Effector memory CD4-positive, alpha-beta T cell (primary cell): ENCODE data around the gene NUBP2.
"Not testable (repeated sequence)": the region's sequence is repeated elsewhere in the genome, so short reads cannot be mapped to it uniquely, and the experiment has no call there.

Source experiments
- DNase-seq, 3 donors: peaks; one replicate each; pipeline ENCODE4 v3.0.0-alpha.2; 2020
- H3K27ac ChIP-seq: 2 replicates; pipeline ENCODE4 v1.7.0; 2013; ENCODE audit warnings: mild to moderate bottlenecking, low read length, moderate library complexity; ENCODE audit not compliant: insufficient read depth, poor library complexity, severe bottlenecking
- H3K27me3 ChIP-seq: replicated peaks from 2 replicates; pipeline ENCODE4 v1.7.0; 2013; ENCODE audit warnings: mild to moderate bottlenecking, low read length; ENCODE audit not compliant: insufficient read depth, control insufficient read depth, poor library complexity, severe bottlenecking
- H3K36me3 ChIP-seq: 2 replicates; pipeline ENCODE4 v1.7.0; 2013; ENCODE audit warnings: mild to moderate bottlenecking, low read length, moderate library complexity; ENCODE audit not compliant: control insufficient read depth, insufficient read depth
- H3K4me1 ChIP-seq: 2 replicates; pipeline ENCODE4 v1.7.0; 2013; ENCODE audit warnings: low read length, mild to moderate bottlenecking; ENCODE audit not compliant: control insufficient read depth, insufficient read depth, poor library complexity, severe bottlenecking
- H3K4me3 ChIP-seq: 2 replicates; pipeline ENCODE4 v1.7.0; 2013; ENCODE audit warnings: low read length, low read depth, mild to moderate bottlenecking; ENCODE audit not compliant: insufficient read depth, poor library complexity, severe bottlenecking
- H3K9me3 ChIP-seq: 2 replicates; pipeline ENCODE4 v1.7.0; 2013; ENCODE audit warnings: mild to moderate bottlenecking, low read length, moderate library complexity; ENCODE audit not compliant: control insufficient read depth

NUBP2 gene

GRCh38 chr16:1791256-1791942 is 8.6 kb downstream of the NUBP2 start:
- Histone ChIP-seq H3K4me1 (no peaks in the 10 kb centered on the region), H3K27me3 (no peaks in the 10 kb centered on the region), H3K27ac (no peak overlapping the region), H3K9me3 (no peaks in the 10 kb centered on the region), H3K4me3 (no peak overlapping the region), H3K36me3 (peaks cover 38% of the 10 kb centered on the region)
- DNase-seq: no peak

- Histone ChIP-seq H3K27me3 (no peaks in the 10 kb centered on the region), H3K4me3 (no peak overlapping the region), H3K9me3 (no peaks in the 10 kb centered on the region), H3K4me1 (no peaks in the 10 kb centered on the region), H3K36me3 (peaks cover 32% of the 10 kb centered on the region), H3K27ac (no peak overlapping the region)
- no peak for DNase-seq
These were observed 9.4 kb downstream of the NUBP2 start for GRCh38 chr16:1791943-1792812.

- H3K36me3 ChIP-seq: peaks cover 24% of the 10 kb centered on the region
- H3K27ac ChIP-seq: no peak overlapping the region
- H3K4me3 ChIP-seq: no peak overlapping the region
- no peaks in the 10 kb centered on the region for H3K27me3 ChIP-seq
- H3K9me3 ChIP-seq: no peaks in the 10 kb centered on the region
- H3K4me1 ChIP-seq: no peaks in the 10 kb centered on the region
- no peak for DNase-seq
These were observed 10.2 kb downstream of the NUBP2 start for GRCh38 chr16:1792836-1793577.

DNA sequence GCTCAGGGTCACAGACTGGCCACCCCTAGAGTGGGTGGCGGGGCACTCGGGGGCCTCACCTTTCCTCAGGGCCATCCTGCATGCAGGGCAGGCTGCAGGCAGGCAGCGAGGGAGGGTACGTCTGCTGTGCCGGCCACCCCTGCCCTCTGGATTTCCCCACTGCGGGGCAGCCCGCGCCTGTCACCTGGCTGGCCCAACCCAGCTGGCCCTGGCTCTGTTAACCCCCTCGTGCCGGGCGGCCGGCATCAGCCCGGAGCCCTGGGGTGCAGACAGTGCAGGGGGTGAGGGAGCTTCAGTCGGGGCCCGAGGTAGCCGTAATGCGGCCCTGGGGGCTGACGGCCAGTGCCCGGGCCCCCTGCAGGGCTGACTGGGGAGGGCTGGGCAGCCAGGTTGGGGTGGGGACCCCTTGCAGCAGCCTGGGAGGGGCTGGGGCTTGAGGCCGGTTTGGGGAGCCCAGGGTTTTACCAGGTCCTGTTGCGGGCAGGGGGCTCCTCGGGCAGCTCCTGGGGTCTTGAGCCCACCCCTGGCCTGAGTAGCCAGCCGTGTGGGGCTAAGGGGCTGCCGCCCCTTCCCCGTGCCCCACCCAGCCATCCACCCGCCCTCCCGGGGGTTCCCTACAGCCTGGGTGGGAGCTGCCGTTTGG is 10.9 kb downstream of the NUBP2 start, which contains the start of gene IGFALS:
IGFALS (minus strand) TSS at position 128 of the 643 bp plus-strand sequence; CDS start at position 75, 53 bp downstream.
- DNase-seq: no peak
- no peaks in the 10 kb centered on the region for H3K27me3 ChIP-seq
- no peaks in the 10 kb centered on the region for H3K4me1 ChIP-seq
- no peak within 1 kb of the TSS for H3K27ac ChIP-seq
- no peaks in the 10 kb centered on the region for H3K9me3 ChIP-seq
- peaks cover 18% of the 10 kb centered on the region for H3K36me3 ChIP-seq
- no peak within 1 kb of the TSS for H3K4me3 ChIP-seq

- Histone ChIP-seq H3K36me3 (peaks cover 11% of the 10 kb centered on the region), H3K4me1 (no peaks in the 10 kb centered on the region), H3K27ac (no peak overlapping the region), H3K27me3 (no peaks in the 10 kb centered on the region), H3K9me3 (no peaks in the 10 kb centered on the region), H3K4me3 (no peak overlapping the region)
- DNase-seq: no peak
These were observed 11.6 kb downstream of the NUBP2 start for GRCh38 chr16:1794221-1794871.

DNA sequence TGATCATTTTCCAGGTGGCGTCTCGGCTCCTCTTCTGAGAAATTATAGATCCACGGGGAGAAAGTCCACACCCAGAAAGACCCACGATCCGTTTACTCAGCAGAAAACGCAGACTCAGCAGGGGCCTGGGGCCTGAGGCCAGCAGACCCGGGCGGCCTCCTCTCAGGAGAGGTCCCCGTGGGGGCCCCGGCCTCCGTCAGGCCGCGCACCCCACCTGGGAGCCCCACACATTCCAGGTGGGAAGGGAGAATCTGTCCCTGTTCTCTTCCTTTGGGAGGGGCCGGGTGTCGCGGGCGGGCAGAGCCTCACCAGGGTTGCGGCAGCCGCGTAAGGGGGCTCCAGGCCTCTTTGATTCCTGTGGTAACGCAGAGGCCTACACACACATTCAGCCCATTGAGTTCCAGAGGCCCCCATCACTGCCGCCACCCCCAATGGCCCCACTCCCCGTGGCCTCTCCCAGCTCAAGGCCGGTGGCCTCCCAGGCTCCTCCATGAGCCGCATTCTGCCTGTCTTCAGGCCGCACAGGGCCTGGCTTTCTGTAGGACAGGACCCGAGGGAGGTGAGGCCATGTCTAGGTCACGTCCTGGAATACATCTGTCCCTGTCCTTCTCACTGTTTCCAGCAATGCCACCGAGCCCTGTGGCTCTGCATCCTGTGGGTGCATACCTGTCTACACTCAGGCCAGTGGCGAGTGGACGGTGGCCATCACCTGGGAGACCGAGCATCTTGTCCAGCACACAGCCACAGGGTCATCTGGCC is 12.3 kb downstream of the NUBP2 start:
- no peaks in the 10 kb centered on the region for H3K27me3 ChIP-seq
- no peaks in the 10 kb centered on the region for H3K4me1 ChIP-seq
- H3K9me3 ChIP-seq: no peaks in the 10 kb centered on the region
- DNase-seq: no peak
- no peak overlapping the region for H3K4me3 ChIP-seq
- no peak overlapping the region for H3K27ac ChIP-seq
- peaks cover 7% of the 10 kb centered on the region for H3K36me3 ChIP-seq

DNA sequence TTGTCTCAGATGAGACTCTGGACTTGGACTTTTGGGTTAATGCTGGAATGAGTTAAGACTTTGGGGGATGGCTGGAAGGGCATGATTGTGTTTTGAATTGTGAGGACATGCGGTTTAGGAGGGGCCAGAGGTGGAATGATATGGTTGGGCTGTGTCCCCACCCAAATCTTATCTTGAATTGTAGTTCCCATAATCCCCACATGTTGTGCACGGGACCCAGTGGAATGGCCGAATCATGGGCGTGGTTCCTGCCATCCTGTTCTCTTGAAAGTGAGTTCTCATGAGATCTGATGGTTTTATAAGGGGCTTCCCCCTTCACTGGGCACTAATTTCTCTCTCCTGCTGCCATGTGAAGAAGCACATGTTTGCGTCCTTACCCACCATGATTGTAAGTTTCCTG is 16.5 kb downstream of the NUBP2 start:
- not testable (repeated sequence) for H3K27me3 ChIP-seq, H3K27ac ChIP-seq, H3K4me1 ChIP-seq, DNase-seq, H3K9me3 ChIP-seq, H3K36me3 ChIP-seq, H3K4me3 ChIP-seq

- Histone ChIP-seq H3K27me3 (no peaks in the 10 kb centered on the region), H3K9me3 (no peaks in the 10 kb centered on the region), H3K4me3 (no peak overlapping the region), H3K4me1 (no peaks in the 10 kb centered on the region), H3K27ac (no peak overlapping the region), H3K36me3 (no peaks in the 10 kb centered on the region)
- no peak for DNase-seq
These were observed 17.9 kb downstream of the NUBP2 start for GRCh38 chr16:1800701-1801100.

GRCh38 chr16:1807626-1808025 is 24.9 kb downstream of the NUBP2 start:
- H3K27ac ChIP-seq: no peak overlapping the region
- no peaks in the 10 kb centered on the region for H3K4me1 ChIP-seq
- no peaks in the 10 kb centered on the region for H3K9me3 ChIP-seq
- H3K27me3 ChIP-seq: no peaks in the 10 kb centered on the region
- no peak overlapping the region for H3K4me3 ChIP-seq
- DNase-seq: no peak
- peaks cover 38% of the 10 kb centered on the region for H3K36me3 ChIP-seq
